GM12801 (cell line): Measurements from ENCODE around the gene CAPNS1.

Experiments
- TF ChIP-seq, protein P1 (sequence below): IDR thresholded peaks from one replicate; pipeline ENCODE4 v1.5.1; 2011; ENCODE audit warnings: control low read depth; ENCODE audit not compliant: insufficient read length; ENCODE audit errors: extremely low read depth

Gene CAPNS1

DNA sequence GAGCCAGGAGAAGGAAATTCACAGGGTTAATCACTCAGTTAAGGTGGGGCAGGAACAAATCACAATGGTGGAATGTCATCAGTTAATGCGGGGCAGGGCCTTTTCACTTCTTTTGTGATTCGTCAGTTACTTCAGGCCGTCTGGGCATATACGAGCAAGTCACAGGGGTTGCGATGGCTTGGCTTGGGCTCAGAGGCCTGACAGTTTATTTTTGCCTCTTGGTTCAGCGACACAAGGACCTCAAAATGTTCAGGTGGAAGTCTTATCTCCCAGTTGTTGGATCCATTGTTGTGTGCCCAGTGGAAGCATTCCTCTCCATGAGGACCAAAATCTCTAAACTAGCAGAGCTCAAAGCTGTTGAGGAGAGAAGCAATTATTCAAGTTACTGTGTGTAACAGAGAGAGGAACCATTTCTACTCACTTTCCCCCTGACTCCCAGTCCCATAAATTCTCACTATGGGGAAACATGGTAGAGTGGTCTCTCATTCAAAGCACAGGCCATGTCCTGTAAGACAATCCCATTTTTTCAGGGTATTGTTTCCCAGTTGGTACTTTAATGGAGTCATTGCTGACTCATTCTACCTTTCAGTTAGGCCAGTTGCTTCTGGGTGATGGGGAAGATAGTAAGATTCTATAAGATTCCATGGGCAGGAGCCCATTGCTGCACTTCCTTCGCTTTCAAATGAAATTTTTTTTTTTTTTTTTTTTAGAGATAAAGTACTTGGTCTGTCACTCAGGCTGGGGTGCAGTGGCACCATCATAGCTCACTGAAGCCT is 21.1 kb downstream of the CAPNS1 start:
- TF ChIP-seq, protein P1, sequence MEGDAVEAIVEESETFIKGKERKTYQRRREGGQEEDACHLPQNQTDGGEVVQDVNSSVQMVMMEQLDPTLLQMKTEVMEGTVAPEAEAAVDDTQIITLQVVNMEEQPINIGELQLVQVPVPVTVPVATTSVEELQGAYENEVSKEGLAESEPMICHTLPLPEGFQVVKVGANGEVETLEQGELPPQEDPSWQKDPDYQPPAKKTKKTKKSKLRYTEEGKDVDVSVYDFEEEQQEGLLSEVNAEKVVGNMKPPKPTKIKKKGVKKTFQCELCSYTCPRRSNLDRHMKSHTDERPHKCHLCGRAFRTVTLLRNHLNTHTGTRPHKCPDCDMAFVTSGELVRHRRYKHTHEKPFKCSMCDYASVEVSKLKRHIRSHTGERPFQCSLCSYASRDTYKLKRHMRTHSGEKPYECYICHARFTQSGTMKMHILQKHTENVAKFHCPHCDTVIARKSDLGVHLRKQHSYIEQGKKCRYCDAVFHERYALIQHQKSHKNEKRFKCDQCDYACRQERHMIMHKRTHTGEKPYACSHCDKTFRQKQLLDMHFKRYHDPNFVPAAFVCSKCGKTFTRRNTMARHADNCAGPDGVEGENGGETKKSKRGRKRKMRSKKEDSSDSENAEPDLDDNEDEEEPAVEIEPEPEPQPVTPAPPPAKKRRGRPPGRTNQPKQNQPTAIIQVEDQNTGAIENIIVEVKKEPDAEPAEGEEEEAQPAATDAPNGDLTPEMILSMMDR: no peak

DNA sequence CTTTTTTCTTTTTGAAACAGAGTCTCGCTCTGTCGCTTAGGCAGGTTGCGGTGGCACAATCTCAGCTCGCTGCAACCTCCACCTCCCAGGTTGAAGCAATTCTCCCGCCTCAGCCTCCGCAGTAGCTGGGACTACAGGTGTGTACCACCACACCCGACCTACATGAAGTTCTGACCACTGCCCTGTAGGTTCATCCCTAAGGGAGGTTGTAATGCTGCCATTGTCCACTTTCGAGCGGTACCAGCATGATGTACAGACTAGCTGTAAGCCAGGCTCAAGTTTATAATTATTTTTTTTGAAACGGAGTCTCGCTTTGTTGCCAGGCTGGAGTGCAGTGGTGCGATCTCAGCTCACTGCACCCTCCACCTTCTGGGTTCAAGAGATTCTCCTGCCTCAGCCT is 23.9 kb downstream of the CAPNS1 start:
- TF ChIP-seq, protein P1: no peak

DNA sequence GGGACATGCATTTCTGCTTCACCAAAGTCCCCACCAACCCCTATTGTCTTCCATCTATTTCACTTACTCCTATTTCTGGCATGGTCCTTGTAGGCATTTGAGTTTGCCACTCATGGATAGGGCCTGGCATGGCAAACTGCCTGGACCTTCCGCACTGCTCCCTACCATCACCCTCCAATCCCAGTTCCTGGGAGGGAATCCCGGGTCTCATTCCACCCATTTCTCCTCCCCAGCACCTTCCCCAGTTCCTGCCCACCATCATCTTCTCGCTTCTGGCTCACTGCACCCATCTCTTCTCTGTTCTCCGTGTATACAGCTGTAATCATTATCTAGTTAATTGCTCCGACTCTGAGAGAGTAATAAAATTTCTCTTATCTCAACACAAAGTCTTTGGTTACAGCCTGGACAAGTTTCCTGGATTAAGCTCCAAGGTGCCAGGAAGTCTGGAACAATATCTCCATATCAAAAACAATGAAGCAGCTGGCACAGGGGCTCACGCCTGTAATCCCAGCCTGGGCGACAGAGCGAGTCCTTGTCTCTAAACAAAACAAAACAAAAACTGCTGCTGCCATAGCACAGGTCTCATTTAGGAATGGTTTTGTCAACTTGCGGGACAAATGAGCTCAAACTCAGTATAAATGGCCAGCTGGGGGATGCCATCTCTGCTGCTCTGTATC is 29.4 kb downstream of the CAPNS1 start:
- TF ChIP-seq, protein P1: no peak

DNA sequence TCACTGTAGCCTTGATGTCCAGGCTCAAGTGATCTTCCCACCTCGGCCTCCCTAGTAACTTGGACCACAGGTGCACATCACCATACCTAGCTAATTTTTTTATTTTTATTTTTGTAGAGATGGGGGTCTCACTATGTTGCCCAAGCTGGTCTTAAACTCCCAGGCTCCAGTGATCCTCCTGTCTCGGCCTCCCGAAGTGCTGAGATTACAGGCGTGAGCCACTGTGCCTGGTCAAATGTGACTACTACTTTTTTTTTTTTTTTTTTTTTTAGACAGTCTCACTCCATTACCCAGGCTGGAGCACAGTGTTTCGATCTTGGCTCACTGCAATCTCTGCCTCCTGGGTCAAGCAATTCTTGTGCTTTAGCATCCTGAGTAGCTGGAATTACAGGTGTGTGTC is 33.0 kb downstream of the CAPNS1 start:
- TF ChIP-seq, protein P1: no peak

DNA sequence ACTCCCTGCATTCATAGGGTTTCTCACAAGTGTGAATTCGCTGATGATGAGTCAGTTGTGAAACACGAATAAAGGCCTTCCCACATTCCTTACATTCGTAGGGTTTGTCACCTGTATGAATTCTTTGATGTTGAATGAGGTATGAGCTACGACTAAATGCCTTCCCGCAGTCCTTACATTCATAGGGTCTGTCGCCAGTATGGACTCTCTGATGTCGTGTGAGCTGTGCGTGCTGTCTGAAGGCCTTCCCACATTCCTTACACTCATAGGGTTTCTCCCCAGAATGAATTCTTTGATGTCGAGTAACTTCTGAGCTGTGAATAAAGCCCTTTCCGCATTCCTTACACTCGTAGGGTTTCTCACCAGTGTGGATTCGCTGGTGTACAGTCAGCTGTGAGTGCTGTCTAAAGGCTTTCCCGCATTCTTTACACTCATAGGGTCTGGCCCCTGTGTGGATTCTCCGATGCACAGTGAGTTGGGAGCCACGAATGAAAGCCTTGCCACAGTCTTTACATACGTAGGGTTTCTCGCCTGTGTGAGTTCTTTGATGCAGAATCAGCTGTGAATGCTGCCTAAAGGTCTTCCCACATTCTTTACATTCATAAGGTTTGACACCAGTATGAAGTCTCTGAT is 42.9 kb downstream of the CAPNS1 start:
- TF ChIP-seq, protein P1: no peak

DNA sequence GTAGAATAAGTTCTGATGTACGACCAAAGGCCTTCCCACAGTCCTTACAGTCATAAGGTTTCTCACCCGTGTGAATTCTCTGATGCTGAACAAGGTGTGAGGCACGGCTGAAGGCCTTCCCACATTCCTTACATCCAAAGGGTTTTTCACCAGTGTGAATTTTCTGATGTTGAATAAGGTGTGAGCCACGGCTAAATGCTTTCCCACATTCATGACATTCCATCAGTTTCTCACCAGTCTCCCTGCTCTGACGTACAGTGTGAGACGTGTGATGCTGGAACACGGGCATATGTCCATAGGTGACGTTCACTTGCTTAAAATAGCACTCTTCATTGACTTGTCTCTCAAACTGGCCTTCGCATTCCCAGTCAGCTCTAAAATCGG is 43.4 kb downstream of the CAPNS1 start:
- TF ChIP-seq, protein P1: no peak

DNA sequence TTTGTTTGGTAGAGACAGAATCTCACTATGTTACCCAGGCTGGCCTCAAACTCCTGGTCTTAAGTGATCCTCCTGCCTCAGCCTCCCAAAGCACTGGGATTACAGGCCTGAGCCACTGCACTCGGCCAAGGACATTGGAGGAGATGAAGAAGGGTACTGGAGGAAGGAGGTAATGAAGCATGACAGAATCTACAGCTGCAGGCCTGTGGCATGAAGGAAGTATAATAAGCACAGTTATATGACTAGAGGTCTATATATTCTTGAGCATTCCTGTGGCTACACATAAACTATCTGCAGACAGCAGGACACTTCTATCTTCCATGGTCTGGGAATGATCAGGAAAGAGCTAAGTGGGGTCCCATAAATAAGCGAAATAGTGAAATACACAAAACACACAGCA is 56.4 kb downstream of the CAPNS1 start:
- TF ChIP-seq, protein P1: no peak
